Upper lobe of left lung (tissue), 4 donors: ENCODE results near the gene TPGS1.

Experiments used
- CTCF ChIP-seq, 6 experiments: fragments of 450-650 bp in 4 of 6; fragments of 200-600 bp in 2 of 6; sonication (generic) in 2 of 6; IDR thresholded peaks; one replicate each; pipeline ENCODE4 v1.5.1; 2016 to 2019; ENCODE audit warnings: antibody characterized with exemption in 6 of 6
- EP300 ChIP-seq, 4 donors: sonication (generic); formaldehyde crosslinking; IDR thresholded peaks; one replicate each; pipeline ENCODE4 v1.5.1; 2017; ENCODE audit warnings: antibody characterized with exemption in 4 of 4, control low read depth in 2 of 4
- POLR2A ChIP-seq, 4 donors: fragments of 450-650 bp; IDR thresholded peaks; one replicate each; pipeline ENCODE4 v1.5.1; 2016 to 2017; ENCODE audit warnings: antibody characterized with exemption in 4 of 4, mild to moderate bottlenecking in 2 of 4
- POLR2AphosphoS5 ChIP-seq, 2 donors: sonication (generic); formaldehyde crosslinking; IDR thresholded peaks; one replicate each; pipeline ENCODE4 v1.5.1; 2017; ENCODE audit warnings: antibody characterized with exemption in 2 of 2

DNA sequence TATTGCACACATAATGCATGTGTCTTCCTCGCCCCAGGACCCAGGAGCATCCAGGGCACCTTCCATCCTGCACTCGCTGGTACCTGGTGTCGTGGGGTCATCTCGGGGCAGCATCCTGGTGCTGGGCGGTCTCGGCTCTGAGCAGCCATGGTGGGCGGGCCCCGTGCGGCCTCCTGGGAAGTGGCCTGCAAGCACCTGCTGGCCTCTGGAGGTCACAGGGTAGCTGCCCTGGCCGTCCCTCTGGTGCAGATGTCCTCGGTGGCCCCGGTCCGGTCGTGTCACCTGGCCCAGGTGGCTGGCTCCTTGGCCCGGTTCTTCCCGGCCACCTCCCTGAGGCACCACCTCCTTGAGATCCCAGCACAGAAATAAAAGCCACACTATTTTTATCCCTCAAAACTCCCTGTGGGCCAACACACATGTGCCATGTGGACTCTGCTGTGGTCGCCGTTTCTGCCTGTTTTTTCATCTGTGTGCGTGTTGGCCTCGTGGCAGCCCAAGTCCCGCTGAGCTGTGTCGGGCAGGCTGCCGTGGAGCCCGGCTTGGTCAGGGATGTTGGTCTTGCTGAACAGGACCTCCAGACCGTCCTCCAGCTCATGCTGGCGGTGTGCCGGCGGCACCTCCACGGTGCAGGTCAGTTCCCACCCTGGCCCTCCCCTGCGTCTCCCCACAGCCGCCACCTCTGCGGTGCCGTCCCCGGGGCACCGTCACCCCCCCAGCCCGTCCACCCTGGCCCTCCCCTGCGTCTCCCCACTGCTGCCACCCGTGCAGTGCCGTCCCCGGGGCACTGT is 31.5 kb downstream of the TPGS1 start:
- TF ChIP-seq CTCF (IDR thresholded peaks at IDR 0.05) (no peak), POLR2A (IDR thresholded peaks at IDR 0.05) (no peak), POLR2AphosphoS5 (IDR thresholded peaks at IDR 0.05) (no peak), EP300 (IDR thresholded peaks at IDR 0.05) (no peak)
